ENCODE measurements around the gene NRARP. TPM values are rescaled to one million over a fixed set of nuclear protein-coding genes. Genes with fewer than 3 reads are reported as not detected.
A peak's percentile ranks its signal among the peaks of the same experiment; 100 is the strongest.
"Not testable (repeated sequence)": the region's sequence is repeated elsewhere in the genome, so short reads cannot be mapped to it uniquely, and the experiment has no call there.

The NRARP gene
- total and polyA plus RNA-seq, 2 of the 8 experiments (the other 6 are each of a cell fraction or from before 2014, with no cell fraction given), result 32.5 to 37.2 TPM

DNA sequence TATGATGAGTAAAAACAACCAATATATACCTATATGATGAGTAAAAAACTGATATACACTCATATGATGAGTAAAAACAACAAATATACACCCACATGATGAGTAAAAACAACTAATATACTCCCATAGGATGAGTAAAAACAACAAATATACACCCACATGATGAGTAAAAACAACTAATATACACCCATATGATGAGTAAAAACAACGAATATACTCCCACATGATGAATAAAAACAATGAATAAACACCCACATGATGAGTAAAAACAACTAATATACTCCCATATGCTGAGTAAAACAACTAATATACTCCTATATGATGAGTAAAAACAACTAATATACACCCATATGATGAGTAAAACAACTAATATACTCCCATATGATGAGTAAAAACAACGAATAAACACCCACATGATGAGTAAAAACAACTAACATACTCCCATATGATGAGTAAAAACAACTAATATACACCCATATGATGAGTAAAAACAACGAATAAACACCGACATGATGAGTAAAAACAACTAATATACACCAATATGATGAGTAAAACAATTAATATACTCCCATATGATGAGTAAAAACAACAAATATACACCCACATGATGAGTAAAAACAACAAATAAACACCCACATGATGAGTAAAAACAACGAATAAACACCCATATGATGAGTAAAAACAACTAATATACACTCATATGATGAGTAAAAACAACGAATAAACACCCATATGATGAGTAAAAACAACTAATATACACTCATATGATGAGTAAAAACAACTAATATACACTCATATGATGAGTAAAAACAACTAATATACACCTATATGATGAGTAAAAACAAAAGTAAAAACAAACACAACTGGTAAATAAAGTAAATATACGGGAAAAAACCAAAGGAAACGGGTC lies 25.8 kb upstream of the NRARP start:
- H3K79me2 ChIP-seq (ENCODE audit: control insufficient read depth in 1 of 2, insufficient read depth in 2 of 2, low read length in 2 of 2); H3K18ac ChIP-seq (ENCODE audit: extremely low read depth, low read length); CTCF ChIA-PET (ENCODE audit: partially characterized antibody); H4K8ac ChIP-seq (ENCODE audit: extremely low read depth, insufficient read depth, low read length); H2AFZ ChIP-seq (ENCODE audit: low read length); H4K5ac ChIP-seq (ENCODE audit: insufficient read length, low read depth, low read length); H2BK120ac ChIP-seq (replicated peaks; ENCODE audit: low read depth, low read length); H3K4me3 ChIP-seq (ENCODE audit: extremely low read depth in 1 of 4, insufficient read depth in 2 of 4, low read depth in 3 of 4, low read length in 4 of 4); H3K27me3 ChIP-seq (replicated peaks in 1 of 4; ENCODE audit: control insufficient read depth in 3 of 4, extremely low read depth in 1 of 4, insufficient read depth in 3 of 4, low read length in 3 of 4); H3K9ac ChIP-seq (replicated peaks in 1 of 4; ENCODE audit: extremely low read depth in 1 of 4, low read depth in 3 of 4, low read length in 3 of 4); H3K14ac ChIP-seq (ENCODE audit: insufficient read length); H2AK5ac ChIP-seq (ENCODE audit: low read depth, low read length); H4K91ac ChIP-seq (replicated peaks; ENCODE audit: insufficient read length, low read length); H2BK5ac ChIP-seq (ENCODE audit: low read depth, low read length); H3K23ac ChIP-seq (ENCODE audit: insufficient read length); H3K27ac ChIP-seq (ENCODE audit: low read depth, low read length); POLR2A ChIA-PET (ENCODE audit: partially characterized antibody); H3K79me1 ChIP-seq (ENCODE audit: low read depth, low read length); H3K4me2 ChIP-seq (ENCODE audit: insufficient read depth in 1 of 2, low read depth in 2 of 2, low read length in 2 of 2); H2BK20ac ChIP-seq (ENCODE audit: low read length); H3K36me3 ChIP-seq (ENCODE audit: control insufficient read depth in 2 of 4, insufficient read depth in 4 of 4, low read length in 3 of 4); H3K56ac ChIP-seq (replicated peaks; ENCODE audit: insufficient read length, low read depth, low read length); H3K4ac ChIP-seq (replicated peaks; ENCODE audit: insufficient read length, low read depth, low read length); H2BK15ac ChIP-seq (ENCODE audit: low read length); H3K23me2 ChIP-seq (ENCODE audit: low read depth, low read length); H3K9me3 ChIP-seq (ENCODE audit: insufficient read depth in 2 of 2, low read depth in 1 of 2, low read length in 1 of 2); H3K4me1 ChIP-seq (replicated peaks in 1 of 4; ENCODE audit: control insufficient read depth in 3 of 4, insufficient read depth in 4 of 4, low read length in 3 of 4); H2BK12ac ChIP-seq (ENCODE audit: low read depth, low read length); H4K20me1 ChIP-seq (replicated peaks in 1 of 2; ENCODE audit: control insufficient read depth in 1 of 2, insufficient read depth in 2 of 2, low read length in 2 of 2); DNase-seq (ENCODE audit: low read depth in 1 of 2, low spot score in 2 of 2): not testable (repeated sequence)
- WGBS, 2 experiments (ENCODE audit: extremely low coverage in 1 of 2, insufficient coverage in 1 of 2, insufficient read length in 1 of 2, insufficient replicate concordance in 2 of 2, low coverage in 1 of 2, low lambda C conversion rate in 2 of 2, missing lambda C conversion rate in 1 of 2), result 78% methylated on average over 8 of the region's 8 CpGs; no CpG with 5 or more reads in 1 of the 2 experiments
- peak; percentile 98 for FAIRE-seq
